Measurements from ENCODE around the gene LCNL1.

GRCh38 chr9:137026384-137026783 lies 43.6 kb downstream of the LCNL1 start:
- TF ChIP-seq CTCF (IDR thresholded peaks at IDR 0.05) (no peak), POLR2A (IDR thresholded peaks at IDR 0.05) (no peak)
